Peyer's patch (tissue), 4 donors: ENCODE results near the gene TFEC.

Source experiments
- CTCF ChIP-seq, 6 experiments: fragments of 450-650 bp in 4 of 6; fragments of 200-600 bp in 2 of 6; sonication (generic) in 1 of 6; IDR thresholded peaks; one replicate each; pipeline ENCODE4 v1.5.1; 2017 to 2019; ENCODE audit warnings: antibody characterized with exemption in 6 of 6, mild to moderate bottlenecking in 3 of 6, moderate library complexity in 1 of 6
- POLR2A ChIP-seq, 2 donors: fragments of 450-650 bp; IDR thresholded peaks; one replicate each; pipeline ENCODE4 v1.5.1; 2017; ENCODE audit warnings: antibody characterized with exemption in 2 of 2, mild to moderate bottlenecking in 2 of 2, moderate library complexity in 2 of 2

DNA sequence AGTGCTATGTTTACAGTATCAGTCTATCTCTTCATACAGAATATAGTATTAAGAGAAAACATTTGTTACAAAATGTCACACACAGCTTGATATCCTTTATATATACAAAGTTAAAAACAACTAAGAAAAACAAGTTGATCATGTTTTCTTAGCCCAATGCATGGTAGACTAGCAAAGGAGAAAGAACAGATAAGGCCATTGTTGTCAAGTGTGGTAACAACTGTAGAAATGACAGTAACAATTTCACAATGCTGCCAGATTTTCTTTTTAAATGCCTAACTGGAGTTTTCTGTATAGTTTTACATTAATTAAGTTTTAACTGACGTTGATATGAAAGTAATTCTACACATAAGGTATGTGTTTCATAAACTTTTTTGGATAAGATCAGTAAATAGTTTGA is 65.8 kb downstream of the TFEC start:
- TF ChIP-seq CTCF (IDR thresholded peaks at IDR 0.05), result no peak
- no peak for TF ChIP-seq POLR2A (IDR thresholded peaks at IDR 0.05)
